Measurements from ENCODE around the gene STRN3. TPM values are rescaled to one million over a fixed set of nuclear protein-coding genes. Genes with fewer than 3 reads are reported as not detected.
"Not testable (repeated sequence)": the region's sequence is repeated elsewhere in the genome, so short reads cannot be mapped to it uniquely, and the experiment has no call there.

STRN3 gene
- total RNA-seq, 2 donors from 2014 or later = 22.5 to 25.9 TPM

DNA sequence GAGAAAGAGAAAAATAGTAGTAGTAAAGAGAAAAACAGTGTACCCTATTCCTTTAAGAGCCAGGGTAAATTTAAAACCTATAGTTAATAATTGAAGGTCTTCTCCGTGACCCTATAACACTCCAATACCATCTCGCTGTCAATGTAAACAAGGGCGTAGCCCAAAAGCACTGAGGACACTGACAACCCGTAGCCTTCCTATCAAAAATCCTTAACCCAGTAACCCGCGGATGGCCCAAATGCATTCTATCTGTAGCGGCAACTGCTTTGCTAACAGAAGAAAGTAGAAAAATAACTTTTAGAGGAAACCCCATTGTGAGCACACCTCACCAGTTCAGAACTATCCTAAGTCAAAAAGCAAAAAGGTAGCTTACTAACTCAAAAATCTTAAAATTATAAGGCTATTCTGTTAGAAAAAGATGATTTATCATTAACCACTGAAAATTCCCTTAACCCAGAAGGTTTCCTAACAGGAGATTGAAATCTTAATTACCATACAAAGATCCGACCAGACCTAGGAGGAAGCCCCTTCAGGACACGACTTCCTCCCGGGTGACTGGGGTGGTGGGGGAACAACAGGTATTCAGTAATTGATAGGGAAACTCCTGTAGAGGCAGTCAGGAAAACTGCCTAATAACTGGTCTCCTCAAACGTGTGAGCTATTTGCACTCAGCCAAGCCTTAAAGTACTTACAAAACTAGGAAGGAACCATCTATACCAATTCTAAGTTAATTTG lies 58.6 kb downstream of the STRN3 start:
- ATAC-seq; DNase-seq (ENCODE audit: low spot score in 2 of 2): not testable (repeated sequence)
- H3K9me3 Mint-ChIP-seq = peaks cover 9 to 12% of the 10 kb centered on the region in 2 donors

DNA sequence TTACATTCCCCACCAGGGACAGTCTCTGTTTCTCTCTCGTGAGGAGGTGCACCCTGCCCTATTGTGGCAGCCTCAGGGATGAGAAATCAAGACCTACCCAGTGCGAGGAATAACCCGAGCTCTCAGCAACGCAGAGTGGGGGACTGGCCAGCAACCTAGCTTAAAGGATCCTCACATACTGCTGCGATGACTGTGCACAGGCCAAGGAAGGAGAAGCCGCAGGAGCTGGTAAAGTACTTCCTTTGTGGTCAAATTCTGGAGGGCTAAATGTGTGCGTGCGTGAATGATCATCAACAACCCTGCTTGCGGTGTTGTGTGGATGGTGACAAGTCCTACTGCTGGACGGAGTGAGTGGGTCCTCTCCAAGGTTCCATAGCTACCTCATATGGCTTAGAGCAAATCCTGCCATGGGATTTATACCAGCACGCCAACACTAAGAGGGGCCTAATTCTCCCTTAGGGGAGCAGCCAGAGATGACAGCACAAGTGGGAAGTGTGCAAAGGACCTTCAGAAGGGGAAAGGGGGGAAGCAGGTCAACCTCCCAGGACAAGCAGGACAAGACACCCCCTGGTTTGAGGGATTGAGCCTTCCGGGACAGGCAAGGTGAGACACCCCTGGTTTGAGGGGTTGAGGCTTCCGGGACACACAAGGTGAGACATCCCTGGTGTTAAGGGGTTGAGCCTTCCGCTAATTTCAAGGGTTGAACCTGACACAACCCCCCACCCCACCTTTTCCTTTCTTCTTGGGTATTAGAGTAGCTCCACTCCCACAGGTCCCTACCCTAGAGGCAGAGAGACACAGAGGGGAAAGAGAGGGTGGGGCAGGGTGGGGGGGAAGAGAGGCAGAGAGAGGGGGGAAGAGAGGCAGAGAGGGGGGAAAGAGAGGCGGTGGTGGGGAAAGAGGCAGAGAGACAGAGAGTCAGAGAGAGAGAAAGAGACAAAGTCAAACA lies 59.5 kb downstream of the STRN3 start:
- H3K9me3 Mint-ChIP-seq = peaks cover 9 to 12% of the 10 kb centered on the region in 2 donors
- H3K36me3 Mint-ChIP-seq = peaks cover 32 to 49% of the 10 kb centered on the region in 2 donors
- DNase-seq (ENCODE audit: low spot score in 2 of 2) (no peak), ATAC-seq (no peak)
- H3K27ac Mint-ChIP-seq = no peak overlapping the region

More for the DNA sequence above, 58.6 kb downstream of the STRN3 start:
- H3K36me3 Mint-ChIP-seq = peaks cover 32 to 55% of the 10 kb centered on the region in 2 donors
- H3K27ac Mint-ChIP-seq = not testable (repeated sequence)

DNA sequence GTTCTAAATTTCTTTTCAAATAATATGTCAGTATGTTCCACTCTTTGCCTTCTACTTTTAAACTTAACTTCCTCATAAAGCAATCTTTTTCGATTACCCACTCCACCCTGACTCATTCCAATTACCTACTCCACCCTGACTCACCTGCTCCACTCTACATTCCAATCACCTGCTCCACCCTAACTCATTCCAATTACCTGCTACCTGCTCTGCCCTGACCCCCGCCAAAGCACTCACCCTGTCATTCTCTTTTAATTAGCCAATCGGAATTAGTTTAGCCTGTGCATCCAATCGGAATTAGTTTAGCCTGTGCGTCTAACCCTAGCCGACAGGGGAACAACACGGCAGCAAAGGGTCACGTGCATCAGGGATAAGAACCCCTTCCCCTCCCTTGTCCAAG lies 60.3 kb downstream of the STRN3 start:
- Mint-ChIP-seq H3K36me3 (peaks cover 32 to 49% of the 10 kb centered on the region in 2 donors), H3K9me3 (peaks cover 9 to 12% of the 10 kb centered on the region in 2 donors)
- not testable (repeated sequence) for DNase-seq (ENCODE audit: low spot score in 2 of 2); H3K27ac Mint-ChIP-seq; ATAC-seq

DNA sequence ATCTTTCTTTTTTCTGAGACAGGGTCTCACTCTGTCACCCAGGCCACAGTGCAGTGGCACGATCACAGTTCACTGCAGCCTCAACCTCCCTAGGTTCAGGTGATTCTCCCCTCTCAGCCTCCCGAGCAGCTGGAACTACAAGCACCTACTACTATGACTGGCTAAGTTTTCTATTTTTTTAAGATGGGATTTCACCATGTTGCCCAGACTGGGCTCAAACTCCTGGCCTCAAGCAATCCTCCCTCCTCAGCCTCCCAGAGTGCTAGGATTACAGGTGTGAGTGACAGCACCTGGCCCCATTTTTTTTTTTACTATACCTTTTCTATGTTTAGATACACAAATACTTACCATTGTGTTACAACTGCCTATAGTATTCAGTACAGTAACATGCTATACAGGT lies 63.6 kb downstream of the STRN3 start:
- peaks cover 32 to 57% of the 10 kb centered on the region in 2 donors for H3K36me3 Mint-ChIP-seq

DNA sequence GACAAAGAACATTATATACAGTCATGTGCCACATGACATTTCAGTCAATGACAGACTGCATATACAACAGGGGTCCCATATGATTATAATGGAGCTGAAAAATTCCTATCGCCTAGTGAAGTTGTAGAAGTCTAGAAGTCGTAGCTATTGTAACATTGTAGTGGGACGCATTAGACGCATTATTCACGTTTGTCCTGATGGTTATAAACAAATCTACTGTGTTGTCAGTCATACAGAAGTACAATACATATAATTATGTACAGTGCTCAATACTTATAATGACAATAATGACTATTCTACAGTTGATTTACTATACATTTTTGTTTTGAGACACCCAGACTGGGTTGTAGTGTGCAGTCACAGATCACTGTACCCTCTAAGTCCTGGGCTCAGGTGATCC lies 64.8 kb downstream of the STRN3 start:
- Mint-ChIP-seq H3K27ac (no peak overlapping the region), H3K36me3 (peaks cover 26 to 45% of the 10 kb centered on the region in 2 donors), H3K9me3 (peaks cover 5 to 7% of the 10 kb centered on the region in 2 donors)
- ATAC-seq = no peak
- DNase-seq (ENCODE audit: low spot score in 2 of 2) = no peak

More for the DNA sequence above, 63.6 kb downstream of the STRN3 start:
- peak overlapping the region in 1 of 2 donors; percentile 30 for H3K27ac Mint-ChIP-seq
- ATAC-seq; DNase-seq (ENCODE audit: low spot score in 2 of 2): not testable (repeated sequence)
- H3K9me3 Mint-ChIP-seq = peaks cover 9 to 12% of the 10 kb centered on the region in 2 donors

DNA sequence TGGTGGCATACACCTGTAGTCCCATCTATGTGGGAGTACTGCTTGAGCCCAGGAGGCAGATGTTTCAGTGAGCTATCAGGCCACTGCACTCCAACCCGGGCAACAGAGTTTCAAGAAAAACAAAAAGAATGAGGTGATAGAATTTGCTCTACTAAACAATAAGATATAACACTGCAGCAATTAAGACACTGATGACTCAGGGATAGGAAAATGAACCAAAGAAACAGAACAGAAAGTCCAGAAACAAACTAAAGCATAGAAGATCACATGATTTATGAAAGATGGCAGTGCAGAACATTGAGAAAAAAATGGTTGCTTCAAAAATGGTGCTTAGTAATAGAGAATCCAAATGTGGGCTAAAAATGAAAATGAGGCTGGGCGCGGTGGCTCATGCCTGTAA lies 66.0 kb downstream of the STRN3 start:
- no peak for DNase-seq (ENCODE audit: low spot score in 2 of 2)

DNA sequence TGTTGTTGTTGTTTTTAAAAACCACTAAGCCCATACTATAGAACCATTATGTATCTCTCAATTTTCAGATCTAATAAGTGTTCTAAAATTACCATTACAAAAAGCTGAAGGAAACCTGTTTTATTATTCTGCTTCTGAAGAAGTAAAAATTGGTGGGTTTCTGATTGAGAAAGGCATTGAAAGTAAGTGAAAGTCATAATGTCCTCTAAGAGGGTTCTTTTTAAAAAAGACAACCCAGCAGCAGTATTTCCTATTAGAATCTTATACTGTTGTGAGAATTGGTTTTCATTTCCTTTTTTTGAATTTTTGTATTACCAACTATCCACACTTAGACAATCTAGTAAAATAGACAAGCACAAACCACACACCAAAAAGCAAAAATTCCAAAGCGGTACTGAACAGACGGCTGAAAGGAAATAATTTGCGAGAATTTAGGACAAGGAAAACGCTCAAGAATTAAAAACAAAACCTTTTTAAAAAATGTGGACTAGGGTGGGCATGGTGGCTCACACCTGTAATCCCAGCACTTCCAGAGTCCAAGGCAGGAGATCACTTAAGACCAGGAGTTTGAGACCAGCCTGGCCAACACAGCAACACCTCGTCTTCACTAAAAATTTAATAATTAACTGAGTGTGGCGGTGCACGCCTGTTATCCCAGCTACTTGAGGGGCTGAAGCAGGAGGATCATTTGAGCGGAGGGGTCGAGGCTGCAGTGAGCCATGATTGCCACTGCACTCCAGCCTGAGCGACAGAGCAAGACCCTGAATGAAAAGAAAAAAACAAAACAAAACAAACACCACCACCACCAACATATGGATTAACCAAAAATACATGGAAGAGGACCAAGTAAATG lies 67.4 kb downstream of the STRN3 start:
- ATAC-seq (no peak), DNase-seq (ENCODE audit: low spot score in 2 of 2) (no peak)
- H3K9me3 Mint-ChIP-seq = no peaks in the 10 kb centered on the region
- H3K27ac Mint-ChIP-seq = peak overlapping the region in 1 of 2 donors; percentile 25
- H3K36me3 Mint-ChIP-seq = peaks cover 3 to 20% of the 10 kb centered on the region in 2 donors

More for the DNA sequence above, 66.0 kb downstream of the STRN3 start:
- H3K27ac Mint-ChIP-seq = peak overlapping the region in 1 of 2 donors; percentile 47
- peaks cover 0 to 3% of the 10 kb centered on the region in 2 donors for H3K9me3 Mint-ChIP-seq
- ATAC-seq = peak; percentile 33 to 85
- peaks cover 18 to 34% of the 10 kb centered on the region in 2 donors for H3K36me3 Mint-ChIP-seq

DNA sequence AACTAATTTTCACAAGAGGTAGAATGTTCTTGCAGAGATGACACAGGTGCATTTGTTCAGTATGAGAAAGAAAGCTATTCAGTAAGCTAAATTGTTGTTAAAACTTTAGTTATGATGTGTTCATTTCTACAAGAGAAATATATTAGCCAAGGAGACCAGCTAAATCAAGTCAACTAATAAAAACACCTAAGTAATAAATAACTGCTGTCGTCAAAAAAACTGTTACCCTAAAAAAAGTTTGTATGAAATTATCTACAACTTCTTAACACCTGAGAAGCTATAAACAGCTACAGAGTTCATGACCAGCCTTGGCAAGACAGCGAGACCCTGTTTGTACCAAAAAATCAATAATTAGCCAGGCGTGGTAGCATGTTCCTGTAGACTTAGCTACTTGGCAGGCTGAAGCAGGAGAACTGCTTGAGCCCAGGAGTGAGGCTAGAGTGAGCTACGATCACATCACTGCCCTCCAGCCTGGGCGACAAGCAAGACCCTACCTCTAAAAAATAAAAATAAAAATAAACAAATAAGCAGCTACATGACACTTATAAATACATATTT lies 68.3 kb downstream of the STRN3 start:
- Mint-ChIP-seq H3K36me3 (peaks cover 0 to 12% of the 10 kb centered on the region in 2 donors), H3K9me3 (no peaks in the 10 kb centered on the region), H3K27ac (peak overlapping the region in 1 of 2 donors; percentile 48)

DNA sequence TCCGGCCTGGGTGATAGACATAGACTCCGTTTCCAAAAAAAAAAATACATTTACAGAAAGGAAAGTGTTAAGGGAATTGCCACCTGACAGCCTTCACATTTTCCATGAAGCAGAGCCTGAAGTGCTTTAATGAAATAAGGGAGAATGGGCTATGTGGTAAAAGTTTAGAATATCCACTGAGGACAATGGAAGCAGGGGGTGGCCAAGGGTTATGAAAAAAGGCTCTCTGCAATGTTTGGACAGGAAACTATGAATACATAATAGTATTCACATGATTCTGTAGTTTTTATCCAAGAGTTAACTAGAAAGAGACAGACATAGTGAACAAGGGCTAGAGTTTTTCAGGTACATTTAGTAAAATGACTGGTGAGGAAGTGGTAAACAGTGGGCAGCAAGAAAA lies 76.5 kb downstream of the STRN3 start:
- no peak for ATAC-seq
- H3K27ac Mint-ChIP-seq = no peak overlapping the region
- peaks cover 8 to 12% of the 10 kb centered on the region in 2 donors for H3K36me3 Mint-ChIP-seq

More for the DNA sequence above, 68.3 kb downstream of the STRN3 start:
- ATAC-seq = no peak
- DNase-seq (ENCODE audit: low spot score in 2 of 2) = no peak

DNA sequence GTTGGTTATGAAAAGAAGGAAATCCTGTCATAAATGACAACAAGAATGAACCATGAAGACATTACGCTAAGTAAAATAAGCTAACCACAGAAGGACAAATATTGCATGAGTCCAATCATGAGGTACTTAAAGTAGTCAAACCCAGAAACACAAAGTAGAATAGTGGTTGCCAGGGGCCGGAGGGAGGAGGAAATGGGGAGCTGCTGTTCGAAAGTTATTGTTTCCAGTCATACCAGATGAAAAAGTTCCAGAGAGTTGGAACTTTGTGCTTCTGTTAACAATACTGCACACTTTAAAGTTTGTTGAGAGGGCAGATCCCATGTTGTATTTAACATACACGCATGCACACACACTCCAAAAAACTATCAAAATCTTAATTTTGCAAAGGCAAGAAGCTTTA lies 82.5 kb downstream of the STRN3 start:
- H3K36me3 Mint-ChIP-seq = peaks cover 8 to 18% of the 10 kb centered on the region in 2 donors
- DNase-seq (ENCODE audit: low spot score in 2 of 2) (no peak), ATAC-seq (no peak)
- H3K9me3 Mint-ChIP-seq = no peaks in the 10 kb centered on the region
- H3K27ac Mint-ChIP-seq = no peak overlapping the region

More for the DNA sequence above, 76.5 kb downstream of the STRN3 start:
- no peaks in the 10 kb centered on the region for H3K9me3 Mint-ChIP-seq
- DNase-seq (ENCODE audit: low spot score in 2 of 2) = no peak

DNA sequence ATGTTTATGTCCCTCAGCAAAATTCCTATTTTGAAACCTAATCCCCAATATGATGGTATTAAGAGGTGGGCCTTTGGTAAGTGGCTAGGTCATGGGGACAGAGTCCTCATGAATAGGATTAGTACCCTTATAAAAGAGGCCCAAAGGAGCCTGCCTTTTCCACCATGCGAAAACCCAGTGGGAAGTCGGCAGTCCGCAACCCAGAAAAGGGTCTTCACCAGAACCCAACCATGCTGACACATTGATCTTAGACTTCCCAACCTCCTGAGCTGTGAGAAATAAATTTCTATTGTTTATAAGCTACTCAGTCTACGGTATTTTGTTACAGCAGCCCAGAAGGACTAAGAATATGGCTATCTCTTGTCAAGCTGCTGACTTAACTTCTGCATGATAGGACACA lies 85.3 kb downstream of the STRN3 start:
- Mint-ChIP-seq H3K36me3 (peaks cover 0 to 6% of the 10 kb centered on the region in 2 donors), H3K9me3 (no peaks in the 10 kb centered on the region), H3K27ac (peak overlapping the region; percentile 16 to 73)
- DNase-seq (ENCODE audit: low spot score in 2 of 2) (no peak), ATAC-seq (no peak)

DNA sequence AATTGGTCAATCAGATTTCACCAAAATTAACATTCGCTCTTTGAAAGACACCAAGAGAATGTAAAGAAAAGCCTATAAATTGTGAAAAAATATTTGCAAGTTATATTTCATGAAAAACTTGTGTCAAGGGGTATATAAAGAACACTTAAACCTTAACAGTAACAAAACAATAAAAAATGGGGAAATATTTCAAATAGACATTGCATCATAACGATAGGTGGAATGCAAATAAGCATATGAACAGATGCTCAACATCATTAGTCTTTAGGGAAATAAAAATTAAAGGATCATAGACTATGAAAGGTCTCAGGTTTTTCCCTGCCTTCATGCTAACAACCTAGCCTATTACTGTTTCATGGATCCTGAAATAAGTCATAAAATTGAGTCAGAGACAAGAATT lies 87.6 kb downstream of the STRN3 start:
- Mint-ChIP-seq H3K36me3 (peaks cover 8 to 10% of the 10 kb centered on the region in 2 donors), H3K27ac (no peak overlapping the region), H3K9me3 (no peaks in the 10 kb centered on the region)
- ATAC-seq (no peak), DNase-seq (ENCODE audit: low spot score in 2 of 2) (no peak)

DNA sequence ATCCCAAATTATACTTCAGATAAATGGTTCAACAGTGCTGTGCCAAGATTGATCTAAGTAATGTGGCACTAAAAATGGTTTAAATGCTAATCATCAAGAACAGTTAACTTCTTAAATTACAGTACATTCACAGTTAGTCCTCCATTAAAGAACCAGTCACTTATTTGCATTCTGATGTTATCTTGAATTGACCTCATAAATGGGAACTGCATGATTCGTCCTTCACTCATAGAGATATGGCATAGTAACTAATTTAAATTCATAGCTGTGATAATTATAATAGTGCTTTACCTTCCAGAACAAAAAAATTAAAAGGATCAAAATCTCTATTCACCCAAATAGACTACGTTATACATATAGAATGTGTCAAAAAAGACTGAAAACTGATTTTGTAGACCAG lies 90.7 kb downstream of the STRN3 start:
- H3K27ac Mint-ChIP-seq = no peak overlapping the region
- DNase-seq (ENCODE audit: low spot score in 2 of 2) = no peak
- no peak for ATAC-seq
- H3K9me3 Mint-ChIP-seq = no peaks in the 10 kb centered on the region
- H3K36me3 Mint-ChIP-seq = peaks cover 6 to 8% of the 10 kb centered on the region in 2 donors

DNA sequence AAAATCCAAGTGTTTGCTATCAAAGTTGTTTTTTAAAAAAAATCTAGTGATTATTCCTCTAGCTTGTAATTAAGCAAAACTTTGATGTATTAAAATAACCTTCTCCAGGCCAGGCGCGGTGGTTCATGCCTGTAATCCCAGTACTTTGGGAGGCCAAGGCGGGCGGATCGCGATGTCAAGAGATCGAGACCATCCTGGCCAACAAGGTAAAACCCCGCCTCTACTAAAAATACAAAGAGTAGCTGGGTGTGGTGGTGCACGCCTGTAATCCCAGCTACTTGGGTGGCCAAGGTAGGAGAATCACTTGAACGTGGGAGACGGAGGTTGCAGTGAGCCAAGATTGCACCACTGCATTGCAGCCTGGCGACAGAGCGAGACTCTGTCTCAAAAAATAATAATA lies 92.2 kb downstream of the STRN3 start:
- not testable (repeated sequence) for H3K9me3 Mint-ChIP-seq; H3K36me3 Mint-ChIP-seq; H3K27ac Mint-ChIP-seq; ATAC-seq; DNase-seq (ENCODE audit: low spot score in 2 of 2)

DNA sequence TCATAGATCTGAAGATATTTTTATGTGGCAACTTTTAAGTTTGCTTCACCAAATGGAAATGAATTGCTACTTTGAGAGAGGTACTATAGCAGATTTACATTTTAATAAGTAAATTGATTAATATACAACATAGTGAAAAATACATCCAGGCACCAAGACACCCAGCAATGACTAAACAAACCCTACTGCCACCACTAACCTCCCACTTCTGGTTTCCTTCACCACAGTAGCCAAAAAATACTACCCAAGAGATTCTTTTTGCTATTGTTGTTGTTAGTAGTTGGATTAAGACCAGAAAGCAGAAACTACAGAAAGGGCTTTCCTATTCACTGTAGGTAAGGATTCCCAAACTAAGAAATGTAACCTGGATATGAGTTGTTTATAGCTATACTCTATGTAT lies 97.7 kb downstream of the STRN3 start:
- Mint-ChIP-seq H3K9me3 (no peaks in the 10 kb centered on the region), H3K36me3 (no peaks in the 10 kb centered on the region), H3K27ac (no peak overlapping the region)
- DNase-seq (ENCODE audit: low spot score in 2 of 2) = no peak
- no peak for ATAC-seq

DNA sequence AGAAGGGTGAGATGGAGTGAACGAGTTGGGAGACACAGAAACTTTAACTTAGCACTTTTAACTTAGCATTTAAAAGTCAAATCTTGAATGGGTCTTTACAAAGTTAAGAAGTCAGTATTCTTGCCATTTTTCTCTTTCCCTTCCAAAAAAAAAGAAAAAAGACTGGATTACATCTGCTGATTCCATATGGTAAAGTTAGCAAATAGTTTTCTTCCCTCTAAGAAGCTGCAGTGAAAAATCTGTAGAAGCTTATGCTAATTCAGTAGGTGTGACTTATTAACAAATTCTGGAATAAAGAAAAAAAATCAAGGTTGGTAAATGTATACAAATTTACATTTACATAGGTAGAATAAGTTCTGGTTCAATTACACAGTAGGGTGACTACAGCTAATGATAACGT lies 100.9 kb downstream of the STRN3 start:
- ATAC-seq = no peak
- H3K9me3 Mint-ChIP-seq = no peaks in the 10 kb centered on the region
- no peak overlapping the region for H3K27ac Mint-ChIP-seq
- H3K36me3 Mint-ChIP-seq = no peaks in the 10 kb centered on the region
- DNase-seq (ENCODE audit: low spot score in 2 of 2) = no peak

All from activated naive CD4-positive, alpha-beta T cell treated with anti-CD3 and anti-CD28 coated beads, Interleukin-2, amount 50 U/mL, for 72 hours (primary cell).